Measurements from ENCODE around the gene KDM5C.

KDM5C gene

GRCh38 chrX:53196678-53197077 is 28.3 kb downstream of the KDM5C start:
- no peak overlapping the region for H2BK5ac ChIP-seq (ENCODE audit: low read depth, low read length, poor library complexity)
- WGBS (ENCODE audit: extremely low coverage, insufficient coverage, insufficient read length) = no CpG with 5 or more reads among the region's 12 CpGs

GRCh38 chrX:53195401-53195800 is 29.6 kb downstream of the KDM5C start:
- no peak overlapping the region for H4K12ac ChIP-seq (ENCODE audit: low read depth, low read length)
- no peak overlapping the region for H3K9ac ChIP-seq (ENCODE audit: low read length)
- H3K4ac ChIP-seq (ENCODE audit: low read depth, low read length) = no peak overlapping the region
- no peak overlapping the region for H2AFZ ChIP-seq (ENCODE audit: insufficient read depth, low read length, poor library complexity)
- H3K27me3 ChIP-seq (ENCODE audit: insufficient read depth, low read length) = no peaks in the 10 kb centered on the region
- H2BK120ac ChIP-seq (ENCODE audit: insufficient read depth, low read length, poor library complexity) = no peak overlapping the region
- no peak overlapping the region for H3K14ac ChIP-seq (ENCODE audit: low read length)
- H3K23ac ChIP-seq (ENCODE audit: low read length) = no peak overlapping the region
- no peak overlapping the region for H3K27ac ChIP-seq (ENCODE audit: low read depth, low read length)
- no peaks in the 10 kb centered on the region for H3K79me2 ChIP-seq (ENCODE audit: control insufficient read depth, insufficient read depth, low read length, poor library complexity)
- H3K4me1 ChIP-seq (ENCODE audit: control insufficient read depth in 1 of 2, insufficient read depth in 2 of 2, low read length in 2 of 2) = no peaks in the 10 kb centered on the region
- no peak for DNase-seq
- no peak overlapping the region for H3K4me3 ChIP-seq (ENCODE audit: low read depth, low read length)
- peaks cover 61 to 67% of the 10 kb centered on the region in 2 experiments for H3K36me3 ChIP-seq (ENCODE audit: control insufficient read depth in 1 of 2, insufficient read depth in 2 of 2, low read length in 2 of 2)
- no peak overlapping the region for H3K18ac ChIP-seq (ENCODE audit: low read length)
- H3K79me1 ChIP-seq (ENCODE audit: low read length) = no peaks in the 10 kb centered on the region
- no peak overlapping the region for H4K91ac ChIP-seq (ENCODE audit: low read depth, low read length)
- no CpG with 5 or more reads among the region's 2 CpGs for WGBS (ENCODE audit: extremely low coverage, insufficient coverage, insufficient read length)
- H3K9me3 ChIP-seq (ENCODE audit: insufficient read depth, low read depth, low read length) = no peaks in the 10 kb centered on the region
- H2BK12ac ChIP-seq (ENCODE audit: low read length) = no peak overlapping the region
- H2AK5ac ChIP-seq (ENCODE audit: low read length) = no peak overlapping the region
- H3K4me2 ChIP-seq (ENCODE audit: low read length) = no peak overlapping the region
- H2BK5ac ChIP-seq (ENCODE audit: low read depth, low read length, poor library complexity) = no peak overlapping the region
- H4K8ac ChIP-seq (ENCODE audit: low read depth, low read length) = no peak overlapping the region

More at GRCh38 chrX:53196678-53197077, 28.3 kb downstream of the KDM5C start:
- H3K36me3 ChIP-seq (ENCODE audit: control insufficient read depth in 1 of 2, insufficient read depth in 2 of 2, low read length in 2 of 2) = peaks cover 66 to 74% of the 10 kb centered on the region in 2 experiments
- H4K91ac ChIP-seq (ENCODE audit: low read depth, low read length) = no peak overlapping the region
- no peak overlapping the region for H2BK120ac ChIP-seq (ENCODE audit: insufficient read depth, low read length, poor library complexity)
- H3K9ac ChIP-seq (ENCODE audit: low read length) = no peak overlapping the region
- no peaks in the 10 kb centered on the region for H3K79me2 ChIP-seq (ENCODE audit: control insufficient read depth, insufficient read depth, low read length, poor library complexity)
- H2AFZ ChIP-seq (ENCODE audit: insufficient read depth, low read length, poor library complexity) = no peak overlapping the region
- no peak overlapping the region for H3K27ac ChIP-seq (ENCODE audit: low read depth, low read length)
- no peak overlapping the region for H3K4ac ChIP-seq (ENCODE audit: low read depth, low read length)
- no peak overlapping the region for H3K4me2 ChIP-seq (ENCODE audit: low read length)
- H4K12ac ChIP-seq (ENCODE audit: low read depth, low read length) = no peak overlapping the region
- no peak overlapping the region for H3K23ac ChIP-seq (ENCODE audit: low read length)
- no peak overlapping the region for H3K18ac ChIP-seq (ENCODE audit: low read length)
- no peak overlapping the region for H2AK5ac ChIP-seq (ENCODE audit: low read length)
- no peak for DNase-seq
- H3K14ac ChIP-seq (ENCODE audit: low read length) = no peak overlapping the region
- no peaks in the 10 kb centered on the region for H3K27me3 ChIP-seq (ENCODE audit: insufficient read depth, low read length)
- no peak overlapping the region for H4K8ac ChIP-seq (ENCODE audit: low read depth, low read length)
- no peaks in the 10 kb centered on the region for H3K9me3 ChIP-seq (ENCODE audit: insufficient read depth, low read depth, low read length)
- H3K4me3 ChIP-seq (ENCODE audit: low read depth, low read length) = no peak overlapping the region
- H3K79me1 ChIP-seq (ENCODE audit: low read length) = no peaks in the 10 kb centered on the region
- no peaks in the 10 kb centered on the region for H3K4me1 ChIP-seq (ENCODE audit: control insufficient read depth in 1 of 2, insufficient read depth in 2 of 2, low read length in 2 of 2)
- no peak overlapping the region for H2BK12ac ChIP-seq (ENCODE audit: low read length)

- Histone ChIP-seq H2BK12ac (ENCODE audit: low read length) (no peak overlapping the region), H3K27ac (ENCODE audit: low read depth, low read length) (no peak overlapping the region), H3K36me3 (ENCODE audit: control insufficient read depth in 1 of 2, insufficient read depth in 2 of 2, low read length in 2 of 2) (peaks cover 58 to 63% of the 10 kb centered on the region in 2 experiments), H3K79me1 (ENCODE audit: low read length) (no peaks in the 10 kb centered on the region), H3K14ac (ENCODE audit: low read length) (no peak overlapping the region), H3K23ac (ENCODE audit: low read length) (no peak overlapping the region), H3K18ac (ENCODE audit: low read length) (no peak overlapping the region), H3K9me3 (ENCODE audit: insufficient read depth, low read depth, low read length) (no peaks in the 10 kb centered on the region), H3K4me3 (ENCODE audit: low read depth, low read length) (no peak overlapping the region), H3K4me1 (ENCODE audit: control insufficient read depth in 1 of 2, insufficient read depth in 2 of 2, low read length in 2 of 2) (no peaks in the 10 kb centered on the region), H2BK5ac (ENCODE audit: low read depth, low read length, poor library complexity) (no peak overlapping the region), H3K4me2 (ENCODE audit: low read length) (no peak overlapping the region), H4K12ac (ENCODE audit: low read depth, low read length) (no peak overlapping the region), H2AK5ac (ENCODE audit: low read length) (no peak overlapping the region), H3K9ac (ENCODE audit: low read length) (no peak overlapping the region), H3K79me2 (ENCODE audit: control insufficient read depth, insufficient read depth, low read length, poor library complexity) (no peaks in the 10 kb centered on the region), H3K27me3 (ENCODE audit: insufficient read depth, low read length) (no peaks in the 10 kb centered on the region), H3K4ac (ENCODE audit: low read depth, low read length) (no peak overlapping the region), H4K8ac (ENCODE audit: low read depth, low read length) (no peak overlapping the region), H2BK120ac (ENCODE audit: insufficient read depth, low read length, poor library complexity) (no peak overlapping the region), H2AFZ (ENCODE audit: insufficient read depth, low read length, poor library complexity) (no peak overlapping the region), H4K91ac (ENCODE audit: low read depth, low read length) (no peak overlapping the region)
- DNase-seq = no peak
- WGBS (ENCODE audit: extremely low coverage, insufficient coverage, insufficient read length) = no CpG with 5 or more reads among the region's 16 CpGs
Measured at GRCh38 chrX:53194308-53194707, 30.7 kb downstream of the KDM5C start.

DNA sequence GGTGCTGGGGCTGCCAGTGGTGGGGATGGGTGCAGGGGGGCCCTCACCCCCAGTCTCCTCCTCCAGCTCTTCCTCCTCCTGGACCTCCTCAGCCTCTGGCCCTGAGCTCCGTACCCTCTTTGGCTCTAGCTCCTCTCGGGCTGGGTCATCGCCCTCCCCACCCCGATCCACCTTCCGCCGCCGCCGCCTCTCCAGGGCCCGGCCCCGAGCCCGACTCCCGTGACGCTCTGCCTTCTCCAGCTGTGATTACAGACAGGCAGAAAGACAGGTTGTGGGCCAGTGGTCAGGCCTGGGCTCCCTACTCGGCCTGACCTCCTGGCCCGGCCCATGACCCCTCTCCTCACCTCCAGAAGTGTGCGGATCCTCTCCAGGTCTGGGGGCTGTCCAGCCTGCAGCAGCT is 31.9 kb downstream of the KDM5C start:
- H3K9me3 ChIP-seq (ENCODE audit: insufficient read depth, low read depth, low read length) = no peaks in the 10 kb centered on the region
- H4K8ac ChIP-seq (ENCODE audit: low read depth, low read length) = no peak overlapping the region
- no peak overlapping the region for H3K4me3 ChIP-seq (ENCODE audit: low read depth, low read length)
- H3K4me1 ChIP-seq (ENCODE audit: control insufficient read depth in 1 of 2, insufficient read depth in 2 of 2, low read length in 2 of 2) = no peaks in the 10 kb centered on the region
- no peak overlapping the region for H2AK5ac ChIP-seq (ENCODE audit: low read length)
- no peak overlapping the region for H3K18ac ChIP-seq (ENCODE audit: low read length)
- H2BK5ac ChIP-seq (ENCODE audit: low read depth, low read length, poor library complexity) = no peak overlapping the region
- no peak for DNase-seq
- WGBS (ENCODE audit: extremely low coverage, insufficient coverage, insufficient read length) = no CpG with 5 or more reads among the region's 16 CpGs
- H3K4me2 ChIP-seq (ENCODE audit: low read length) = no peak overlapping the region
- H2BK120ac ChIP-seq (ENCODE audit: insufficient read depth, low read length, poor library complexity) = no peak overlapping the region
- H3K9ac ChIP-seq (ENCODE audit: low read length) = no peak overlapping the region
- H3K14ac ChIP-seq (ENCODE audit: low read length) = no peak overlapping the region
- H3K79me2 ChIP-seq (ENCODE audit: control insufficient read depth, insufficient read depth, low read length, poor library complexity) = no peaks in the 10 kb centered on the region
- H4K12ac ChIP-seq (ENCODE audit: low read depth, low read length) = no peak overlapping the region
- no peak overlapping the region for H4K91ac ChIP-seq (ENCODE audit: low read depth, low read length)
- no peaks in the 10 kb centered on the region for H3K27me3 ChIP-seq (ENCODE audit: insufficient read depth, low read length)
- no peak overlapping the region for H3K23ac ChIP-seq (ENCODE audit: low read length)
- no peak overlapping the region for H2AFZ ChIP-seq (ENCODE audit: insufficient read depth, low read length, poor library complexity)
- H3K4ac ChIP-seq (ENCODE audit: low read depth, low read length) = no peak overlapping the region
- H2BK12ac ChIP-seq (ENCODE audit: low read length) = no peak overlapping the region
- H3K79me1 ChIP-seq (ENCODE audit: low read length) = no peaks in the 10 kb centered on the region
- peaks cover 48 to 51% of the 10 kb centered on the region in 2 experiments for H3K36me3 ChIP-seq (ENCODE audit: control insufficient read depth in 1 of 2, insufficient read depth in 2 of 2, low read length in 2 of 2)
- H3K27ac ChIP-seq (ENCODE audit: low read depth, low read length) = no peak overlapping the region

All from trophoblast cell (in vitro differentiated cells and primary cell).